ENCODE measurements around the gene MRFAP1L1. TPM values are rescaled to one million over a fixed set of nuclear protein-coding genes. Genes with fewer than 3 reads are reported as not detected.

The MRFAP1L1 gene
- total RNA-seq, 6 donors from 2014 or later = 24.6 to 71.3 (median 50.8) TPM

GRCh38 chr4:6693231-6694176 lies 16.2 kb downstream of the MRFAP1L1 start, which contains the start of gene S100P:
S100P (plus strand) TSS chr4:6693878; CDS start chr4:6693933, 55 bp downstream.
- no peaks in the 10 kb centered on the region for H3K9me3 ChIP-seq
- H3K4me3 ChIP-seq = peak within 1 kb of the TSS in 3 of 4 donors; percentile 1 to 14 (median 11)
- ATAC-seq (ENCODE audit: low FRiP score in 2 of 2) = no peak
- peak within 1 kb of the TSS; percentile 57 to 87 (median 84) for H3K27ac ChIP-seq
- peaks cover 31 to 75% (median 63%) of the 10 kb centered on the region in 4 donors for H3K4me1 ChIP-seq
- no peaks in the 10 kb centered on the region for H3K27me3 ChIP-seq
- TF ChIP-seq POLR2A (IDR thresholded peaks at IDR 0.05) (peak in 1 of 4 donors; percentile 45), EP300 (IDR thresholded peaks at IDR 0.05) (no peak), POLR2AphosphoS5 (IDR thresholded peaks at IDR 0.05) (peak; percentile 9 to 61)
- TF ChIP-seq, protein P1, sequence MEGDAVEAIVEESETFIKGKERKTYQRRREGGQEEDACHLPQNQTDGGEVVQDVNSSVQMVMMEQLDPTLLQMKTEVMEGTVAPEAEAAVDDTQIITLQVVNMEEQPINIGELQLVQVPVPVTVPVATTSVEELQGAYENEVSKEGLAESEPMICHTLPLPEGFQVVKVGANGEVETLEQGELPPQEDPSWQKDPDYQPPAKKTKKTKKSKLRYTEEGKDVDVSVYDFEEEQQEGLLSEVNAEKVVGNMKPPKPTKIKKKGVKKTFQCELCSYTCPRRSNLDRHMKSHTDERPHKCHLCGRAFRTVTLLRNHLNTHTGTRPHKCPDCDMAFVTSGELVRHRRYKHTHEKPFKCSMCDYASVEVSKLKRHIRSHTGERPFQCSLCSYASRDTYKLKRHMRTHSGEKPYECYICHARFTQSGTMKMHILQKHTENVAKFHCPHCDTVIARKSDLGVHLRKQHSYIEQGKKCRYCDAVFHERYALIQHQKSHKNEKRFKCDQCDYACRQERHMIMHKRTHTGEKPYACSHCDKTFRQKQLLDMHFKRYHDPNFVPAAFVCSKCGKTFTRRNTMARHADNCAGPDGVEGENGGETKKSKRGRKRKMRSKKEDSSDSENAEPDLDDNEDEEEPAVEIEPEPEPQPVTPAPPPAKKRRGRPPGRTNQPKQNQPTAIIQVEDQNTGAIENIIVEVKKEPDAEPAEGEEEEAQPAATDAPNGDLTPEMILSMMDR (IDR thresholded peaks at IDR 0.05) = no peak
- DNase-seq = peak in 1 of 2 donors; percentile 65
- H3K36me3 ChIP-seq = no peaks in the 10 kb centered on the region
- WGBS, 2 donors = 77 to 80% methylated on average over 29 of the region's 29 CpGs

DNA sequence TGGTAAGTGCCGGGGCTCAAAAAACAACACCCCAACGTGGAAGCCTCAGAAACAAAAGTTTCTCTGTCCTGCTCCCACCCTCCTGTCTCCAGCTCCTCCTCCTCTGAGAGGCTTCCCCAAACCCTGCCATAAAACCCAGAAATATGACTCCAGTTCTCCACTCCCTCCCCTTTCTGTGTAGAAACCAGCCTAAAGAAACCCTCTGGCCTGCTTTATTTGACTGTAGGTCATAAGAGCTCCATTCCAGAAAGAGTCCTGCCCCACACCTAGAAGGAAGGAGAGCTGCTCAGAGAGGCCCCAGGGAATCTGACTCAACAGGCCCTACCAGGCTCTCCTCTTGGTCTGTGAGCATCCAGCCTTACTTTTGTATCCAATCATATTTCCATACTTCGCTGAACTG lies 16.9 kb downstream of the MRFAP1L1 start:
- Histone ChIP-seq H3K9me3 (no peaks in the 10 kb centered on the region), H3K36me3 (no peaks in the 10 kb centered on the region), H3K27ac (peak overlapping the region in 3 of 4 donors; percentile 24 to 85 (median 82)), H3K4me1 (peaks cover 31 to 82% (median 66%) of the 10 kb centered on the region in 4 donors), H3K27me3 (no peaks in the 10 kb centered on the region), H3K4me3 (no peak overlapping the region)
- DNase-seq (peak in 1 of 2 donors; percentile 67), ATAC-seq (ENCODE audit: low FRiP score in 2 of 2) (no peak)
- 62 to 69% methylated on average over 3 of the region's 3 CpGs for WGBS, 2 donors
- TF ChIP-seq EP300 (IDR thresholded peaks at IDR 0.05) (no peak), POLR2A (IDR thresholded peaks at IDR 0.05) (peak in 1 of 4 donors; percentile 30)

DNA sequence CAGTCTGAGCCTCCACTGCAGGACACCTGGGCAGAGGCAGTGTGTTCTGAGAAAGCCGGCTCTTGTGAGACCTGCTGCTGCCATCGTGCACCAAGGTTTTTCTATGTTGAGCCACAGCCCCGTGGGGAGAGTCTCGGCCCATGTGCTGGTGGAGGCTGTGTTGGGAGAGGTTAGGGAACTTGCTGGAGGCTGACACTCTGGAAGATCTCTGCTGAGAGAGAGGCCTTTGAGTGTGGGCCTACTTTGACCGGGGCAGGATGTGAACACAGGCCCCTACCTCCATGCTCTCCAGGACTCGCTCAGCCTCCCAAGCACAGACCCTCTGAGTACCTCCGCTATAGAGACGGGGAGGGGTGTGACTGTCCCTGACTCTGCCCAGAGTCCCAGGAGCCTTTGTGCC lies 17.3 kb downstream of the MRFAP1L1 start:
- H3K27ac ChIP-seq = peak overlapping the region in 2 of 4 donors; percentile 82 to 85
- no peak for TF ChIP-seq POLR2AphosphoS5 (IDR thresholded peaks at IDR 0.05)
- TF ChIP-seq, protein P1 (IDR thresholded peaks at IDR 0.05) = no peak
- no peak for TF ChIP-seq EP300 (IDR thresholded peaks at IDR 0.05)
- TF ChIP-seq POLR2A (IDR thresholded peaks at IDR 0.05) = no peak
- H3K36me3 ChIP-seq = no peaks in the 10 kb centered on the region
- H3K27me3 ChIP-seq = no peaks in the 10 kb centered on the region
- H3K4me1 ChIP-seq = peaks cover 31 to 83% (median 67%) of the 10 kb centered on the region in 4 donors
- H3K9me3 ChIP-seq = no peaks in the 10 kb centered on the region
- DNase-seq (no peak), ATAC-seq (ENCODE audit: low FRiP score in 2 of 2) (no peak)
- H3K4me3 ChIP-seq = no peak overlapping the region
- WGBS, 2 donors = 92 to 100% methylated on average over 1 to 8 of the region's 8 CpGs

- 67 to 68% methylated on average over 2 to 11 of the region's 15 CpGs for WGBS, 2 donors
- Histone ChIP-seq H3K9me3 (no peaks in the 10 kb centered on the region), H3K27ac (peak overlapping the region; percentile 65 to 89 (median 74)), H3K4me3 (peak overlapping the region in 3 of 4 donors; percentile 5 to 25 (median 20)), H3K4me1 (peaks cover 11 to 60% (median 43%) of the 10 kb centered on the region in 4 donors), H3K27me3 (no peaks in the 10 kb centered on the region), H3K36me3 (no peaks in the 10 kb centered on the region)
- ATAC-seq (ENCODE audit: low FRiP score in 2 of 2) (peak; percentile 22 to 82), DNase-seq (peak; percentile 69 to 84)
- TF ChIP-seq POLR2A (IDR thresholded peaks at IDR 0.05) (peak in 1 of 4 donors; percentile 46), EP300 (IDR thresholded peaks at IDR 0.05) (no peak), POLR2AphosphoS5 (IDR thresholded peaks at IDR 0.05) (no peak)
- TF ChIP-seq, protein P1 (IDR thresholded peaks at IDR 0.05) = no peak
These were observed 20.1 kb downstream of the MRFAP1L1 start for GRCh38 chr4:6689506-6689960.

GRCh38 chr4:6688879-6689505 lies 20.7 kb downstream of the MRFAP1L1 start:
- H3K27ac ChIP-seq = peak overlapping the region; percentile 65 to 89 (median 74)
- WGBS, 2 donors = 29 to 40% methylated on average over 20 of the region's 23 CpGs
- H3K27me3 ChIP-seq = no peaks in the 10 kb centered on the region
- ATAC-seq (ENCODE audit: low FRiP score in 2 of 2) (peak; percentile 61 to 88), DNase-seq (peak in 1 of 2 donors; percentile 68)
- peak overlapping the region in 3 of 4 donors; percentile 5 to 25 (median 20) for H3K4me3 ChIP-seq
- H3K9me3 ChIP-seq = no peaks in the 10 kb centered on the region
- no peaks in the 10 kb centered on the region for H3K36me3 ChIP-seq
- TF ChIP-seq EP300 (IDR thresholded peaks at IDR 0.05) (no peak), POLR2A (IDR thresholded peaks at IDR 0.05) (no peak), POLR2AphosphoS5 (IDR thresholded peaks at IDR 0.05) (no peak)
- TF ChIP-seq, protein P1 (IDR thresholded peaks at IDR 0.05) = no peak
- H3K4me1 ChIP-seq = peaks cover 7 to 55% (median 37%) of the 10 kb centered on the region in 4 donors

Measured in upper lobe of left lung (tissue), 6 donors.